H1 (cell line): Measurements from ENCODE around the gene VEZT.
"Not testable (repeated sequence)": the region's sequence is repeated elsewhere in the genome, so short reads cannot be mapped to it uniquely, and the experiment has no call there.

ENCODE experiments used
- CEBPB ChIP-seq: IDR thresholded peaks from 2 replicates; pipeline ENCODE4 v1.6.1; 2012; ENCODE audit warnings: low read depth, low read length
- CTCF ChIP-seq, 3 experiments: IDR thresholded peaks; 1 replicate in 2 of 3; 2 replicates in 1 of 3; pipeline versions ENCODE4 v1.5.1 to v1.6.1; 2011; ENCODE audit warnings: low read length in 3 of 3, mild to moderate bottlenecking in 3 of 3, inconsistent platforms in 2 of 3, low read depth in 1 of 3, moderate library complexity in 1 of 3; ENCODE audit not compliant: insufficient read depth in 1 of 3; ENCODE audit errors: control extremely low read depth in 1 of 3
- EP300 ChIP-seq, 2 experiments: IDR thresholded peaks; 1 replicate in 1 of 2; 2 replicates in 1 of 2; pipeline ENCODE4 v1.6.1; 2011 to 2012; ENCODE audit warnings: low read depth in 2 of 2, low read length in 2 of 2, mild to moderate bottlenecking in 2 of 2, borderline replicate concordance in 1 of 2, inconsistent platforms in 1 of 2, moderate library complexity in 1 of 2
- JUND ChIP-seq: IDR thresholded peaks from 2 replicates; pipeline ENCODE4 v1.6.1; 2011; ENCODE audit warnings: mild to moderate bottlenecking, improper control_type of control experiment, low read length
- SRF ChIP-seq: IDR thresholded peaks from 2 replicates; pipeline ENCODE4 v1.6.1; 2011; ENCODE audit warnings: mild to moderate bottlenecking, low read depth, low read length, moderate library complexity
- SUZ12 ChIP-seq: fragments of 200-600 bp; sonication (generic); IDR thresholded peaks from 2 replicates; pipeline ENCODE4 v1.6.1; 2012; ENCODE audit warnings: mild to moderate bottlenecking, inconsistent platforms, low read length, moderate library complexity, mixed read lengths

GRCh38 chr12:95324246-95324645, 106.6 kb downstream of the VEZT start:
- TF ChIP-seq CTCF (IDR thresholded peaks at IDR 0.05; ENCODE audit: control extremely low read depth in 1 of 3, insufficient read depth in 1 of 3, low read depth in 1 of 3, low read length in 3 of 3); JUND; SUZ12; SRF; EP300 (IDR thresholded peaks at IDR 0.05; ENCODE audit: borderline replicate concordance in 1 of 2, low read depth in 2 of 2, low read length in 2 of 2); CEBPB: not testable (repeated sequence)
